GM12873 (cell line): ENCODE data around the gene BCL11A.

Source experiments
- TF ChIP-seq, protein P1 (sequence below): IDR thresholded peaks from 2 replicates; pipeline ENCODE4 v1.5.1; 2012; ENCODE audit warnings: low read depth, mild to moderate bottlenecking, moderate library complexity, low read length, control low read depth; ENCODE audit not compliant: insufficient read depth; ENCODE audit errors: missing control alignments

The BCL11A gene

DNA sequence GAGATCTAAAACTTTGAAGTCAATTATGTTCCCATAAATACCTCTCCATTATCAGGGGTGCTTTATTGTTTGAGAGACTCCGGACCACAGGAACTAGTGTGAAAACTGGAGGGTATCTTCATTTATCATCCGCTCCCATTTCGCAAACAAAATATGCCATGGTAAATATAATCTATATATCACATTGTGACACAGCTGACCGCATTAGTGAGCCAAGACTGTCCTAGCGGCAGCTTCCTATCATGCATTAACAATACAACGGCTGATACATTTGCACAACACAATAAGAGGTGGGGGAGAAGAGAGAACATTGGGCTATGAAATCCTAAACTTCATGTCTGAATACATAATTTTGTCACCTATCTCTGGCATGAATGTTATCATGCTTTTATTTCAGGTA, 29.5 kb downstream of the BCL11A start:
- TF ChIP-seq, protein P1, sequence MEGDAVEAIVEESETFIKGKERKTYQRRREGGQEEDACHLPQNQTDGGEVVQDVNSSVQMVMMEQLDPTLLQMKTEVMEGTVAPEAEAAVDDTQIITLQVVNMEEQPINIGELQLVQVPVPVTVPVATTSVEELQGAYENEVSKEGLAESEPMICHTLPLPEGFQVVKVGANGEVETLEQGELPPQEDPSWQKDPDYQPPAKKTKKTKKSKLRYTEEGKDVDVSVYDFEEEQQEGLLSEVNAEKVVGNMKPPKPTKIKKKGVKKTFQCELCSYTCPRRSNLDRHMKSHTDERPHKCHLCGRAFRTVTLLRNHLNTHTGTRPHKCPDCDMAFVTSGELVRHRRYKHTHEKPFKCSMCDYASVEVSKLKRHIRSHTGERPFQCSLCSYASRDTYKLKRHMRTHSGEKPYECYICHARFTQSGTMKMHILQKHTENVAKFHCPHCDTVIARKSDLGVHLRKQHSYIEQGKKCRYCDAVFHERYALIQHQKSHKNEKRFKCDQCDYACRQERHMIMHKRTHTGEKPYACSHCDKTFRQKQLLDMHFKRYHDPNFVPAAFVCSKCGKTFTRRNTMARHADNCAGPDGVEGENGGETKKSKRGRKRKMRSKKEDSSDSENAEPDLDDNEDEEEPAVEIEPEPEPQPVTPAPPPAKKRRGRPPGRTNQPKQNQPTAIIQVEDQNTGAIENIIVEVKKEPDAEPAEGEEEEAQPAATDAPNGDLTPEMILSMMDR = no peak

DNA sequence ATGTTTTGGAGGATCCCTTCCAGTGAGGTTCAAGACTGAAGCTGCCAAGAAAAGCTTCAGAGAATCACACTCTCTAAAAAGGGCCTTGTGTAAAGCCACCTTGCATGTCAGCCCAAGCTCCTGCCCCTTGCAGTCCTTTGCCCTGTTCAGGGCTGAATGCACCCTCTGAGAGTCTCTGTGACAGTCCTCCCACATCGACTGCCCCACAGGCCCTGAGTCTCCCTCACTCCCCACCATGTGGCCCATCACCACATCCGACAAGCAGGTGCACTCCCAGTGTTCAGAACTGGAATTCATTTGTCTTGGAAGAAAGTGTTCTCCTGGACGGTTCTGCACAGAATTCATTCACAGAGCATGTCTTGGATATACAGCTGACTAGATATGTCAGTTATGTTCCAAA, 31.0 kb downstream of the BCL11A start:
- TF ChIP-seq, protein P1 = no peak

DNA sequence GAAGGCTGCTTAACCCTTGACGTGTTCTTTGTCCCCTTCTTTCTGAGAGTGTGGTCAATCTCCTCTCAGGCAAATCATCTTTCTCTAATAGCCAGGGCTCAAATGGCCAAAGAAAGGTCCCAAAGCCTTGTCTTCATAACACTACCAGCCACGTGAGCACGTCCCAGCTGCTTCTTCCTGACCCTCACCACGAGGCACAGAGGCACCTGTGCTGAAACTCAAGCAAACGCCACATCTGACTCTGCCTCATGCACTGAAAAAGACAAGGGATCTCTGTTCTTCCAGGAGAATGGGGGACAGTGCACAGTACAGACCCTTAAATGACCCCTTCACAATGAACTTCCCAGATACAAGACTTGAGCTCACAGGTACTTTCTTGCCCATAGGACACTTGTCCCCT, 31.8 kb downstream of the BCL11A start:
- TF ChIP-seq, protein P1 = no peak

DNA sequence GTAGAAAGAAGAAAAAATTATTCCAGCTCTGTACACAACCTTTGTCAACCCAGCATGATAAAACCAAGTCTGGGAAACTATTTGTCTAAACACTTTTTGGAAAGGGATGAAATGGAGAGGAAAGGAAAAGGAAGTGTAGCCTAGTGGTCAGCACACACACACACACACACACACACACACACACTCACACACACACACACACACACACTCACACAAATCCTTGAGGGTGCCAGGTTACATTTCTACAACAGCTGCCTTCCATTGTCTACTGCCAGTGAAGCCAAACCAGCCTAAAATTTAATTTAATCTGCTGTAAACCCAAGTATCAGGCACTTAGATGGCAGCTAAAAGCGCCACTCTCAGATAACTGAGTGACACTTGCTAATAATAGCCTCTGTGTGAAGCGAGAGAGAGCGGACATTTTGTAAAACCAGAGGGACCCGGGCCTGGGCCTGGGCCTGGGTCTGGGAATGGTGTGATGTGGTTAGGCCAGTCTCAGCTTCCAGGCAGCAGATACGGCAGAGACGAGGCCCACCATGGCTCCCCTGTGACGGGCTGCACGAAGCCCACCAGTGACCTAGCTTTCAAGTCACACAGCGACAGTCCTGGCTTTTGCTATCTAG, 32.4 kb downstream of the BCL11A start:
- TF ChIP-seq, protein P1 = no peak

DNA sequence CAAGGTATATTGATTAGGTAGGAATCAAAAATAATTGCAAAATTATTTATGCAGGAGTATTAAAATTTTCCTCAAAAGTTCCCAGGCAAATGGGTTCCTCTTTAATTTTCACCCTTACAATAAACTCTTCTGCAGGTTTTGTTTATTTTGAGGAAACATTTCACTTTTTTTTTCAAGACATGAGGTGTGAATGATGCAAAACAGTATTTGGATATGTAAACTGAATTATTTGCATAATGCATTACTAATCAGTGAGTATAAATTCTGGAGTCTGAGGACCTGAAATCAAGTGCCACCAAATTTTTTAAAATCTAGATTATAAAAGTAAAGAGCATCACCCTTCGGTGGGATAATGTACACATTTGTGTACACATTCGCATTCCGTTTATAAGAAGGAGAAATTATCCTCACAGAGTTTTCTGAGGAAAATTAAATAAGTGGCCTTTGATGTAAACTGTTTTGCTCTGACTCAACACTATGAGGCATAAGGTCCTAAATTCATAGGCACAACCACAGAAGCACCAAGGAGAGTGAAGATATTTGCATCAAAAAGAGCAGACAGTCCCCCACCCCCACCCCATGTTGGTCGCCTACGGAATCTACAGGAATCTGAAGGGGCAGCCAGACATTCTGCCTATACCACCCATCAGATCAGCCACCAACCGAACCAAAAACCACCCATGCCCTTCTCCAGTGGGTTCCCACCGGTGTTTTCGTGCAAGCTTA, 33.1 kb downstream of the BCL11A start:
- TF ChIP-seq, protein P1 = no peak

DNA sequence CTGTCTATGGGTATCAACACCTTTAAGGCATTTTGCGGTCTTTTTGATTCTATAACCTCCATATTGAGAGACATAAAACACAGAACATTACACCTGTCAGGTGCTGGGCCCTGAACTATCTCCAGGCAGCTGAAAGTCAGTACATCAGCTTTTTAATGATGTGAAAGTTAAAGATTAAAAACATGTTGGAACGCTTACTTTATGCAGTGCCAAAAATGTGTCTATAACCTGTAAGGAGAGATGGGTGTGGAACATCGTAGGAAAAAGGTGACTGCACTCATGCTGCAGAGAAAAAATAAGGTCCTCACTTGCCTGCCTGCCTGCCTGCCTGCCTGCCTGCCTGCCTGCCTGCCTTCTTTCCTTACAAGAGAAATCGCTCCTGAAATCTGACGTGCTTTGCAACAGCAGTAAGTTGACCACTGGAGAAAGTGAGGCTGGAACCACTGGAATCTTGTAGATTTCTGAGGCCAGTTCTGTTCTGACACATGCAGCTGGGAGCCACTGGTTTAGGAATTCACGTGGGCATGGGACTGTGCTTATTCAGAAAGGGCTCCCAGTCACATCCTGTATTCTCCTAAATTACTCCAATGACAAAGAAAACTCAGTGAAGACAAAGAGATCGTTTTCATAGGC, 34.1 kb downstream of the BCL11A start:
- TF ChIP-seq, protein P1 = no peak

DNA sequence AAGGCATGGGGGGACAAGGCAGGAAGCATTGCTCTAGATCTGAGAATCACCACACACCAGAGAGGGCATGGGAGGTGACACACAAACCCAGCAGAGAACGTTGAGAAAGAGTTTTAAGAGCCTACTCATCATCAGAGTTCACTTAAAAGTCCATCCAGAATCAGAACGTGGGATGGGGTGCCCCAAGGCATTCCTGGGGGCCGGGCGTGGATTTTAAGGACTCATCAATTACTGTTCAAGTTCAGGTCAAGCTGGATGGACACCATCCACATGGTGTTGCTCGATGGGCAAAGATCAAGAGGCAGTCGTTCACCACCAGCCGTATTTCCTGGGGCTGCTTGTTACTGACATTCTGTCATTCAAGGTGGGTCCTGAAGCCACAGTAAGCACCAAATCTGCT, 34.9 kb downstream of the BCL11A start:
- TF ChIP-seq, protein P1 = no peak
